PC-3 (cell line): ENCODE results near the gene CYP19A1. TPM values are rescaled to one million over a fixed set of nuclear protein-coding genes. Genes with fewer than 3 reads are reported as not detected.

Source experiments
- ATAC-seq: fragments of 200-7000 bp; cut with Tn5 transposase; 2 replicates; pipeline ENCODE4 v1.9.1; 2020; ENCODE audit warnings: mild to moderate bottlenecking, moderate library complexity
- BruUV-seq: library from RNA; stranded (reverse); fragments of 400-500 nt; replicated peaks from 2 replicates; lab custom pipeline; 2021; lab: Mats Ljungman, UMichigan
- CTCF ChIA-PET: fragments of 300-600 bp; sonication (Branson Sonifier 250); formaldehyde crosslinking; loops from one replicate; lab custom pipeline; 2022; ENCODE audit warnings: antibody characterized with exemption; lab: Charles Lee
- POLR2A ChIA-PET: fragments of 300-600 bp; sonication (Branson Sonifier 250); formaldehyde crosslinking; loops from one replicate; lab custom pipeline; 2022; ENCODE audit warnings: antibody characterized with exemption; ENCODE audit not compliant: unreplicated experiment; lab: Charles Lee
- DNase-seq: peaks from one replicate; pipeline ENCODE4 v3.0.0-alpha.2; 2015
- H2AFZ ChIP-seq: fragments of 300-600 bp; sonication (generic); 2 replicates; pipeline ENCODE4 v1.6.0; 2016; ENCODE audit warnings: antibody characterized with exemption, low read length
- H3F3A ChIP-seq: fragments of 300-600 bp; sonication (generic); one replicate; pipeline ENCODE4 v1.6.0; 2017; ENCODE audit warnings: antibody characterized with exemption, low read length, control low read depth, mild to moderate bottlenecking; ENCODE audit not compliant: unreplicated experiment
- H3K27ac ChIP-seq: fragments of 300-600 bp; sonication (generic); 2 replicates; pipeline ENCODE4 v1.5.1; 2016; ENCODE audit warnings: mild to moderate bottlenecking, low read length
- H3K27me3 ChIP-seq: fragments of 300-600 bp; sonication (generic); 2 replicates; pipeline ENCODE4 v1.6.1; 2016; ENCODE audit warnings: low read length, mixed read lengths
- H3K36me3 ChIP-seq: fragments of 300-600 bp; sonication (generic); 2 replicates; pipeline ENCODE4 v1.6.1; 2016; ENCODE audit warnings: low read depth, mixed run types, low read length, mixed read lengths
- H3K4me1 ChIP-seq: fragments of 300-600 bp; sonication (generic); 2 replicates; pipeline ENCODE4 v1.5.1; 2016; ENCODE audit warnings: low read length; ENCODE audit not compliant: insufficient read depth
- H3K4me2 ChIP-seq: fragments of 300-600 bp; sonication (generic); 2 replicates; pipeline ENCODE4 v1.6.0; 2016; ENCODE audit warnings: low read length
- H3K4me3 ChIP-seq: fragments of 300-600 bp; sonication (generic); 2 replicates; pipeline ENCODE4 v1.5.1; 2016; ENCODE audit warnings: mild to moderate bottlenecking, low read length, mixed read lengths
- H3K79me2 ChIP-seq: fragments of 300-600 bp; sonication (generic); 2 replicates; pipeline ENCODE4 v1.6.1; 2017; ENCODE audit warnings: low read length, mixed read lengths
- H3K9ac ChIP-seq: fragments of 300-600 bp; sonication (generic); 2 replicates; pipeline ENCODE4 v1.6.0; 2016; ENCODE audit warnings: mild to moderate bottlenecking, low read length
- H3K9me2 ChIP-seq: fragments of 300-600 bp; sonication (generic); replicated peaks from 2 replicates; pipeline ENCODE4 v1.6.1; 2016; ENCODE audit warnings: mixed run types, low read length, mixed read lengths
- H3K9me3 ChIP-seq: fragments of 300-600 bp; sonication (generic); 2 replicates; pipeline ENCODE4 v1.6.1; 2016; ENCODE audit warnings: low read length, mixed read lengths
- H4K20me1 ChIP-seq: fragments of 300-600 bp; sonication (generic); 2 replicates; pipeline ENCODE4 v1.6.1; 2016; ENCODE audit warnings: low read length, mixed read lengths
- CTCF ChIP-seq: fragments of 300-600 bp; sonication (generic); conservative IDR thresholded peaks from 2 replicates; pipeline ENCODE4 v1.5.1; 2017; ENCODE audit warnings: antibody characterized with exemption, low read depth, mild to moderate bottlenecking, low read length
- EZH2 ChIP-seq: fragments of 300-600 bp; sonication (generic); IDR thresholded peaks from one replicate; pipeline ENCODE4 v1.6.1; 2017; ENCODE audit warnings: antibody characterized with exemption, mild to moderate bottlenecking, low read length; ENCODE audit not compliant: unreplicated experiment
- EZH2phosphoT487 ChIP-seq: fragments of 300-600 bp; sonication (generic); IDR thresholded peaks from 2 replicates; pipeline ENCODE4 v1.6.1; 2018; ENCODE audit warnings: mild to moderate bottlenecking, antibody characterized with exemption, low read length, borderline replicate concordance
- intact Hi-C: fragments of 100-400 bp; cut with micrococcal nuclease; formaldehyde crosslinking; loops from 2 replicates; pipeline ENCODE4 v1.9.0; 2023
- total RNA-seq: library from RNA; depleted of rRNA; stranded (reverse); fragments of >200 nt; gene quantifications from 2 replicates; pipeline ENCODE4 v1.2.3, GENCODE V29; 2014

The CYP19A1 gene
- total RNA-seq, 1 experiment from 2014 or later = not detected

- H3K4me2 ChIP-seq = no peak overlapping the region
- no peaks in the 10 kb centered on the region for H3K9me2 ChIP-seq
- BruUV-seq = no TSS peak
- H3K36me3 ChIP-seq = no peaks in the 10 kb centered on the region
- ChIA-PET POLR2A (no interaction called here), CTCF (no interaction called here)
- no peak overlapping the region for H3K27ac ChIP-seq
- ATAC-seq (no peak), DNase-seq (no peak)
- peaks cover 6% of the 10 kb centered on the region; the same call in 1 of the 2 replicates for H3K4me1 ChIP-seq
- no peak overlapping the region for H2AFZ ChIP-seq
- no peak overlapping the region for H3K9ac ChIP-seq
- H3K79me2 ChIP-seq = no peaks in the 10 kb centered on the region
- intact Hi-C loops = no loop called here
- H3K27me3 ChIP-seq = peaks cover 32% of the 10 kb centered on the region
- no peaks in the 10 kb centered on the region for H3F3A ChIP-seq
- no peaks in the 10 kb centered on the region for H4K20me1 ChIP-seq
- H3K9me3 ChIP-seq = no peaks in the 10 kb centered on the region
- no peak for TF ChIP-seq EZH2
- TF ChIP-seq EZH2phosphoT487 = no peak
- TF ChIP-seq CTCF = no peak
- no peak overlapping the region for H3K4me3 ChIP-seq
These were observed 151.5 kb downstream of the CYP19A1 start for GRCh38 chr15:51186891-51187290.

DNA sequence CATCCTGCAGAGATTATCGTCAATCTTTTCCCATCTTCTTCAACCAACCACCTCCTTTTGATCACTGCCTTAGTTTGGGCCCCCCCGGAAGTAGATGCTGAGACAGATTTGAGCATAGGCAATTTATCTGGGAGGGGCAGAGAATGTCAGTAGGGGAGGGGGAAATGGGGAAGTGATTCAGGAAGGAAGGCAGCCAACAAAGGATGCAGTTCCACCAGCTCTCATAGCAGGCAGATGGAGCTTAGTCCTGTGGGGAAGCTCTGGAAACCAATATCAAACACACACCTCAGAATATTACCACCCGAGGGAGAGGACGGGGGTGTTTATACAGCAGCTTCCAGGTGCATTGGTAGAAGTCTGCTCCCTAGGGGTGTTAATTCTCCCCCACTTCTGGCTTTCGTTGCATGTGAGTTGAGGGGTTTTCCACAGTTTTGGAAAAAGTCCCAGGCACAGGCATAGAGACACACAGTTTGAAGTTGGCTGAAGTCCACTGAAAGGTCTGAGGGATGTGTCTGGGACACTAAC lies 152.2 kb downstream of the CYP19A1 start:
- no peaks in the 10 kb centered on the region for H3K79me2 ChIP-seq
- no peak overlapping the region for H3K4me3 ChIP-seq
- intact Hi-C loops = no loop called here
- H3K9me2 ChIP-seq = no peaks in the 10 kb centered on the region
- no peak overlapping the region for H3K4me2 ChIP-seq
- ATAC-seq (no peak), DNase-seq (no peak)
- no peaks in the 10 kb centered on the region for H3F3A ChIP-seq
- no peak overlapping the region for H2AFZ ChIP-seq
- H3K9me3 ChIP-seq = no peaks in the 10 kb centered on the region
- H4K20me1 ChIP-seq = no peaks in the 10 kb centered on the region
- no peaks in the 10 kb centered on the region for H3K36me3 ChIP-seq
- no peak overlapping the region for H3K9ac ChIP-seq
- TF ChIP-seq CTCF (no peak), EZH2 (no peak)
- BruUV-seq = no TSS peak
- peaks cover 2% of the 10 kb centered on the region; the same call in 1 of the 2 replicates for H3K4me1 ChIP-seq
- no peak overlapping the region for H3K27ac ChIP-seq
- POLR2A ChIA-PET = no interaction called here
- peaks cover 32% of the 10 kb centered on the region for H3K27me3 ChIP-seq
- CTCF ChIA-PET = no interaction called here
